Stimulated activated naive CD4-positive, alpha-beta T cell treated with Interleukin-2 at 50 U/mL for 16 hours (primary cell): ENCODE measurements around the gene SERP1.
"Not testable (repeated sequence)": the region's sequence is repeated elsewhere in the genome, so short reads cannot be mapped to it uniquely, and the experiment has no call there.

ENCODE experiments used
- DNase-seq: peaks from one replicate; lab custom pipeline; 2025; lab: John Stamatoyannopoulos, UW

SERP1 gene

GRCh38 chr3:150538324-150539208, 7.7 kb downstream of the SERP1 start:
- DNase-seq = no peak

- no peak for DNase-seq
Observed at GRCh38 chr3:150535204-150535603, 11.1 kb downstream of the SERP1 start.

- DNase-seq = no peak
Observed at GRCh38 chr3:150531775-150532174, 14.5 kb downstream of the SERP1 start.

GRCh38 chr3:150528354-150528797, 17.9 kb downstream of the SERP1 start:
- no peak for DNase-seq

GRCh38 chr3:150527464-150528255, 18.6 kb downstream of the SERP1 start:
- no peak for DNase-seq

- DNase-seq = no peak
Observed at GRCh38 chr3:150523538-150523937, 22.8 kb downstream of the SERP1 start.

- DNase-seq = no peak
Observed at GRCh38 chr3:150521463-150521862, 24.8 kb downstream of the SERP1 start.

GRCh38 chr3:150520408-150520807, 25.9 kb downstream of the SERP1 start:
- DNase-seq = no peak

- DNase-seq = no peak
Observed at GRCh38 chr3:150519026-150519425, 27.3 kb downstream of the SERP1 start.

GRCh38 chr3:150515210-150515609, 31.1 kb downstream of the SERP1 start:
- no peak for DNase-seq

GRCh38 chr3:150511122-150511821, 35.0 kb downstream of the SERP1 start:
- no peak for DNase-seq

GRCh38 chr3:150509780-150510179, 36.5 kb downstream of the SERP1 start:
- DNase-seq = no peak

- no peak for DNase-seq
Observed at GRCh38 chr3:150508401-150508800, 37.9 kb downstream of the SERP1 start.

- DNase-seq = no peak
Observed at GRCh38 chr3:150504483-150504882, 41.8 kb downstream of the SERP1 start.

GRCh38 chr3:150503402-150504099, 42.7 kb downstream of the SERP1 start:
- DNase-seq = no peak

GRCh38 chr3:150500960-150501359, 45.3 kb downstream of the SERP1 start:
- DNase-seq = not testable (repeated sequence)

- no peak for DNase-seq
Observed at GRCh38 chr3:150497956-150498355, 48.3 kb downstream of the SERP1 start.

GRCh38 chr3:150495563-150496168, 50.6 kb downstream of the SERP1 start:
- DNase-seq = no peak

GRCh38 chr3:150495149-150495548, 51.1 kb downstream of the SERP1 start:
- DNase-seq = no peak

GRCh38 chr3:150494411-150494977, 51.8 kb downstream of the SERP1 start:
- DNase-seq = no peak
